Parathyroid adenoma (tissue), 2 donors: Measurements from ENCODE around the gene ADGRG6.
"Not testable (repeated sequence)": the region's sequence is repeated elsewhere in the genome, so short reads cannot be mapped to it uniquely, and the experiment has no call there.

Experiments used
- H2AFZ ChIP-seq: fragments of 300-600 bp; sonication (generic); one replicate; pipeline ENCODE4 v1.7.0; 2017; ENCODE audit warnings: antibody characterized with exemption, mild to moderate bottlenecking
- H3K27ac ChIP-seq: fragments of 300-600 bp; sonication (generic); one replicate; pipeline ENCODE4 v1.7.0; 2017
- H3K27me3 ChIP-seq: fragments of 300-600 bp; sonication (generic); one replicate; pipeline ENCODE4 v1.7.0; 2017; ENCODE audit warnings: low read length; ENCODE audit not compliant: control insufficient read depth, insufficient read depth
- H3K36me3 ChIP-seq: fragments of 300-600 bp; sonication (generic); one replicate; pipeline ENCODE4 v1.7.0; 2017; ENCODE audit warnings: low read length; ENCODE audit not compliant: control insufficient read depth, insufficient read depth
- H3K4me1 ChIP-seq: fragments of 300-600 bp; sonication (generic); one replicate; pipeline ENCODE4 v1.7.0; 2017; ENCODE audit warnings: control low read depth
- H3K4me2 ChIP-seq: fragments of 300-600 bp; sonication (generic); one replicate; pipeline ENCODE4 v1.7.0; 2017; ENCODE audit warnings: low read length
- H3K4me3 ChIP-seq: fragments of 300-600 bp; sonication (generic); one replicate; pipeline ENCODE4 v1.7.0; 2017; ENCODE audit warnings: low read depth, low read length
- H3K79me2 ChIP-seq: fragments of 300-600 bp; sonication (generic); one replicate; pipeline ENCODE4 v1.7.0; 2017; ENCODE audit warnings: control low read depth
- H3K9ac ChIP-seq: fragments of 300-600 bp; sonication (generic); one replicate; pipeline ENCODE4 v1.7.0; 2017; ENCODE audit warnings: mild to moderate bottlenecking
- H3K9me3 ChIP-seq: fragments of 300-600 bp; sonication (generic); one replicate; pipeline ENCODE4 v1.7.0; 2017; ENCODE audit warnings: low read length; ENCODE audit not compliant: control insufficient read depth
- TF ChIP-seq, protein P1 (sequence below): fragments of 300-600 bp; sonication (generic); IDR thresholded peaks from one replicate; pipeline ENCODE4 v1.7.0; 2017; ENCODE audit warnings: antibody characterized with exemption, mild to moderate bottlenecking
- donor health status: primary hyperparathyroidism.

ADGRG6 gene

DNA sequence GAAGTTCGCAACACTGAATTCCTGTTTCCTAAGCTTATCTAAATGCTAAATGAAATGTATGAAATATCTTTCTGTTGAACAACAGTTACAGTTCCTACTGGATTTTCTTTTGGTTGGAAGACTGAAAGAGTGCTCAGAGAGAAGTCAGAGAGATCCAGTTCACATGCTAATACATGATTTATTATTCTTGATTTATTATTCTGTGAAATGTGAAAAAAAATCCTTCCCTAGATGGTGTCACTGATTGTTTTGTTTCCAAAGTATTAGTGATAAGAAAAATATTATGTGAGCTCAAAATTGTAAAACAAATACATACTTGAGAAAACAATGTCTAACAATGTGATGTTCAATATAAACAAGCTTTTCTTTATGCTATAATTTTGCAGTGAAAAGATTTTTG lies 42.1 kb downstream of the ADGRG6 start:
- H3K9ac ChIP-seq: no peak overlapping the region
- H3K4me3 ChIP-seq: no peak overlapping the region
- H3K27ac ChIP-seq: no peak overlapping the region

GRCh38 chr6:142345261-142345660 lies 43.5 kb downstream of the ADGRG6 start:
- Histone ChIP-seq H3K36me3 (no peaks in the 10 kb centered on the region), H3K4me1 (no peaks in the 10 kb centered on the region), H3K9me3 (no peaks in the 10 kb centered on the region), H3K79me2 (no peaks in the 10 kb centered on the region), H3K4me3 (no peak overlapping the region), H3K27ac (no peak overlapping the region), H3K9ac (no peak overlapping the region), H3K27me3 (no peaks in the 10 kb centered on the region), H3K4me2 (no peak overlapping the region), H2AFZ (no peak overlapping the region)
- TF ChIP-seq, protein P1, sequence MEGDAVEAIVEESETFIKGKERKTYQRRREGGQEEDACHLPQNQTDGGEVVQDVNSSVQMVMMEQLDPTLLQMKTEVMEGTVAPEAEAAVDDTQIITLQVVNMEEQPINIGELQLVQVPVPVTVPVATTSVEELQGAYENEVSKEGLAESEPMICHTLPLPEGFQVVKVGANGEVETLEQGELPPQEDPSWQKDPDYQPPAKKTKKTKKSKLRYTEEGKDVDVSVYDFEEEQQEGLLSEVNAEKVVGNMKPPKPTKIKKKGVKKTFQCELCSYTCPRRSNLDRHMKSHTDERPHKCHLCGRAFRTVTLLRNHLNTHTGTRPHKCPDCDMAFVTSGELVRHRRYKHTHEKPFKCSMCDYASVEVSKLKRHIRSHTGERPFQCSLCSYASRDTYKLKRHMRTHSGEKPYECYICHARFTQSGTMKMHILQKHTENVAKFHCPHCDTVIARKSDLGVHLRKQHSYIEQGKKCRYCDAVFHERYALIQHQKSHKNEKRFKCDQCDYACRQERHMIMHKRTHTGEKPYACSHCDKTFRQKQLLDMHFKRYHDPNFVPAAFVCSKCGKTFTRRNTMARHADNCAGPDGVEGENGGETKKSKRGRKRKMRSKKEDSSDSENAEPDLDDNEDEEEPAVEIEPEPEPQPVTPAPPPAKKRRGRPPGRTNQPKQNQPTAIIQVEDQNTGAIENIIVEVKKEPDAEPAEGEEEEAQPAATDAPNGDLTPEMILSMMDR: no peak

More for the DNA sequence above, 42.1 kb downstream of the ADGRG6 start:
- no peak overlapping the region for H2AFZ ChIP-seq
- H3K27me3 ChIP-seq: no peaks in the 10 kb centered on the region
- TF ChIP-seq, protein P1: no peak
- no peaks in the 10 kb centered on the region for H3K9me3 ChIP-seq
- H3K36me3 ChIP-seq: no peaks in the 10 kb centered on the region
- no peaks in the 10 kb centered on the region for H3K4me1 ChIP-seq
- H3K4me2 ChIP-seq: no peak overlapping the region
- no peaks in the 10 kb centered on the region for H3K79me2 ChIP-seq

- not testable (repeated sequence) for H3K36me3 ChIP-seq, H3K9me3 ChIP-seq, H3K79me2 ChIP-seq, H3K4me1 ChIP-seq, H3K4me3 ChIP-seq, H3K27me3 ChIP-seq, H3K4me2 ChIP-seq, H3K9ac ChIP-seq, H3K27ac ChIP-seq, H2AFZ ChIP-seq
Measured at GRCh38 chr6:142346166-142346565, 44.4 kb downstream of the ADGRG6 start.

- H3K4me1 ChIP-seq: no peaks in the 10 kb centered on the region
- no peaks in the 10 kb centered on the region for H3K27me3 ChIP-seq
- H3K9ac ChIP-seq: no peak overlapping the region
- no peaks in the 10 kb centered on the region for H3K79me2 ChIP-seq
- no peak overlapping the region for H2AFZ ChIP-seq
- no peak overlapping the region for H3K27ac ChIP-seq
- no peak overlapping the region for H3K4me3 ChIP-seq
- TF ChIP-seq, protein P1: no peak
- H3K9me3 ChIP-seq: no peaks in the 10 kb centered on the region
- H3K36me3 ChIP-seq: no peaks in the 10 kb centered on the region
- no peak overlapping the region for H3K4me2 ChIP-seq
Measured at GRCh38 chr6:142349215-142349823, 47.5 kb downstream of the ADGRG6 start.

GRCh38 chr6:142350309-142350708 lies 48.5 kb downstream of the ADGRG6 start:
- H3K4me3 ChIP-seq: no peak overlapping the region
- TF ChIP-seq, protein P1: no peak
- H3K4me1 ChIP-seq: no peaks in the 10 kb centered on the region

More at GRCh38 chr6:142350309-142350708, 48.5 kb downstream of the ADGRG6 start:
- Histone ChIP-seq H3K4me2 (no peak overlapping the region), H3K79me2 (no peaks in the 10 kb centered on the region), H3K9me3 (no peaks in the 10 kb centered on the region), H3K27ac (no peak overlapping the region), H2AFZ (no peak overlapping the region), H3K27me3 (no peaks in the 10 kb centered on the region), H3K9ac (no peak overlapping the region), H3K36me3 (no peaks in the 10 kb centered on the region)
